Frontal cortex (tissue), 4 donors: ENCODE data around the gene PLPP2. TPM values are rescaled to one million over a fixed set of nuclear protein-coding genes. Genes with fewer than 3 reads are reported as not detected.

Experiments
- DNase-seq, 2 donors: peaks; one replicate each; pipeline ENCODE4 v3.0.0; 2012; ENCODE audit warnings: low spot score in 2 of 2
- FAIRE-seq: peaks from 2 replicates; lab custom pipeline; 2012; peaks lifted over from hg19 to GRCh38; lab: Jason Lieb, UNC
- total RNA-seq: library from RNA; depleted of rRNA; stranded (reverse); fragments of >200 nt; gene quantifications from one replicate; pipeline ENCODE4 v1.2.3, GENCODE V29; 2014
- donor health status: control.
- donor health status: control.
- donor health status: control.

PLPP2 gene
- total RNA-seq: 2.4 TPM

DNA sequence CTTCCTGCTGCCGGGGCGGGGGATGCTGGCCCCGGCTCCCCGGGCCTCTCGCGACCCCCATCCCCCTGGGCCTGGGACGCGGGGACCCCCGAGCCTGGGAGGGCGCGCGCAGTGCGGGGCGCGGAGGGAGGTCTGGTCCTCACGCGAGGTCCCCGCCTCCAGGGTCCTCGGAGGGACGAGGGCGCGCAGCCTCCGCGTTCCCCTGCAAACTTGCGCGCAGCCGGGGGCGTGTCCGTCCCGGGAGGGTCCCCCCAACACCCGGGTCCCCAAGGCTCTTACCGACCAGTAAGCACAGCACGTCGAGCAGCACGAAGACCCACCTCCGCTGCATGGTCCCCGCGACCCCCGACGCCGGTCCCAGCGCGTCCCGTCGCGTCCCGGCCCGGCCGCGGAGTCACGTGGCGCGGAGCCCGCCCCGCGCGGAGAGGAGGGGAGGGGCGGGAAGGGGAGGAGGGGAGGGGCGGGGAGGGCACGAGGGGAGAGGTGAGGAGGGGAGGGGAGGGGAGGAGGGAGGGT is at the start of gene PLPP2:
Gene PLPP2, minus strand, starts transcription at position 398 of the 516 bp plus-strand sequence. Its CDS starts 67 bp downstream, at position 331.
- DNase-seq (peak; percentile 62 to 82), FAIRE-seq (no peak)

- FAIRE-seq: no peak
Measured at GRCh38 chr19:340620-341385, 49.6 kb upstream of the PLPP2 start.

GRCh38 chr19:339262-339887 is 48.2 kb upstream of the PLPP2 start:
- no peak for FAIRE-seq

More at GRCh38 chr19:340620-341385, 49.6 kb upstream of the PLPP2 start:
- no peak for DNase-seq

GRCh38 chr19:338421-338820 is 47.2 kb upstream of the PLPP2 start:
- DNase-seq: no peak
- FAIRE-seq: no peak

More at GRCh38 chr19:339262-339887, 48.2 kb upstream of the PLPP2 start:
- no peak for DNase-seq

- FAIRE-seq (no peak), DNase-seq (no peak)
Measured at GRCh38 chr19:336067-336614, 44.9 kb upstream of the PLPP2 start.

DNA sequence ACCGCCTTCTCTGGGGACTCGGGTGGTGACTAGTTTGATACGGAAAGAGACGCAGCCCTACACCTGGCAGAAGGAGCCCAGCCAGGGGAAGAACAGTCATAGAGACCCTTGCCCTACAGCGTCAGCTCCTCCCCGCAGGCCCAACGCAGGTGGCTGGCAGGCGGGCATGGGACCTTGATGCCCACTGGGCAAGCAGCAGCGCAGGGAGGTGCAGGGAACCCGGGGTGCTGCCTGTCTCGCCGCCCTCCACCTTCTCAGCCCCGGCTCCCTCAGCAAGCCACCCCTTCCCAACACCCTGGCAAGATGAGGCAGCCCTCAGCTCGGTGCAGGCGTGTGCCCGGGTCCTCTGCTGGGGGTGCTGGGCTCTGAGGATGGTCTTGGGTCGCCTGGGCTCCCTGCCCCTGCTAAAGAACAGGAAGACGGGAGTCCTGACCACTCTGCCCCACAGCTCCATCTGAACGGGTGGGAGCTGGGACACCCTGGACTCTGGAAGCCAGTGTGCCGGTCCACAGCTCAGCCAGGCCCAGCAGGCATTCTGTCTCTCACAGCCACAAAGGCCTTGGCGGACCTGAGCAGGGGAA is 44.4 kb upstream of the PLPP2 start:
- FAIRE-seq: no peak
- no peak for DNase-seq

- no peak for DNase-seq
- no peak for FAIRE-seq
Measured at GRCh38 chr19:335072-335471, 43.9 kb upstream of the PLPP2 start.

- DNase-seq (no peak), FAIRE-seq (no peak)
Measured at GRCh38 chr19:334296-335071, 43.3 kb upstream of the PLPP2 start.

- no peak for DNase-seq
- no peak for FAIRE-seq
Measured at GRCh38 chr19:330503-330902, 39.3 kb upstream of the PLPP2 start.

DNA sequence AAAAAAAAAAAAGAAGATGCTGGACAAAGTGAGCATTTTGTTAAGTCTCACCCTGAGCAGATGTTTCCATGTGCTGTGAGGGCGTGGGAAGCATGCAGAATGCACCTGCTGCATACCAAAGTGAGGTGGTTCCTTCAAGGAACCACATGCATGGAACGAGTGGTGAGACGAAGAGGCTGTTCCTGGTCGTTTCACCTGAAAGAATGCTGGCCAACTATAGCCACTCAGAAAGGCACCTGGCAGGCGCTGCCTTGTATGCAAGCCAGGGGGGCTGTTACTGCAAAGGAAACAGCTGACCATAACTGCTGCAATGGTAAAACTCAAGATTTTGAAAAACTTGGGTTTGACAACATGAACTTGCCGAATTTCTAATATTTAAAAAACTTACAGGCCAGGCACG is 38.7 kb upstream of the PLPP2 start:
- DNase-seq (no peak), FAIRE-seq (no peak)

DNA sequence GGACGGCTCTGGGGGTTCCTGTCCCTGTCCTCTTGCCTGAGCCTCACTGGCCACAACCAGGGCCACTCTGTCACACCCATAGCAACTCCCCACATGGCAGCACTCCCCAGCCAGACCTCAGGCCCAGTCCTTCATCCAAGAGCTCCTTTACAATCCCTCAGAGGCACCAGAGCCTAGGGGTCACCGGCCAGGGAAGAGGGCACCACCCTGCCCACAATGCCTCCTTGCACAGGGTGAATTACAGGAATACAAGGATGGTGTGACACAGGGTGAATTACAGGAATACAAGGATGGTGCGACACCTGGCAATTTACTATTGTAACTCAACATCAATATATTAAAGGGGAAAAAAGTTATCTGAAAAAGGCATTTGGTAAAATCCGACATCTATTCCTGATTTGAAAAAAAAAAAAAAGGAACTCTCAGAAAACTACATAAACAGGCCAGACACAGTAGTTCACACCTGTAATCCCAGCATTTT is 36.9 kb upstream of the PLPP2 start:
- no peak for FAIRE-seq
- DNase-seq: no peak

DNA sequence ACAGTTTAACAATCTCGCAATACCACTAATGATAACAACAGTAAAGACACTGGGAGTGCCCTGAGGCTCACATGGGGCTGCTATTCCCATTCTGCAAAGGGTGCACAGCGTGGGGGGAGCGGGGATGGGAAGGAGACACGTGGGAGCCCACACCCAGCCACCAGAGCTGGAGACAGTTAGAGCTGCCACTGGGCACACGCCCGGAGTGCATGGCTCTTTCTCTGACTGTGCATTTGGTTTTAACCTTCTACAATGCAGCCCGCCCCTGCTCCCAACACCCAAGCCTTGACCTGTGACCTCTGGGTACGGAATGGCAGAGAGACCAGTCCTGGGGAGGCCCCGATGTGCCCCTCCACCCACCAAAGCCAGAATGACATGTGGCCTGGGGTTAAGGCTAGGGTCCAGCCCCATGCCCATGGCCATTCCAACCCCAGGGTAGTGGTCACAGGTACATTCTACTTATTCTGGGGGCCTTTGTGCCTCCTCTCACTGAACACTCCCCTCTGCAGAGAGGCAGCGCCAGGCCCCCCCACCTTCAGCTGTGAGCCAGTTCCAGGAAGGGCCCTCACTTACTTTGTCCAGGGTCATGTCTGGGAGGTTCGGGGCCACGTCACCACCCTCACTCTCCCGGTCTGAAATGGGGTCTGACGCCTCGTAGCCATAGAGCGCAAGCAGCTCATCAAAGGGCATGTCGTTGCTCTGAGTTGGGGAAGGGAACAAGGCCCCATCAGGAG is 36.3 kb upstream of the PLPP2 start:
- DNase-seq: no peak
- no peak for FAIRE-seq

- DNase-seq (no peak), FAIRE-seq (no peak)
Measured at GRCh38 chr19:326871-327270, 35.7 kb upstream of the PLPP2 start.

- FAIRE-seq: no peak
- DNase-seq: no peak
Measured at GRCh38 chr19:325937-326565, 34.8 kb upstream of the PLPP2 start.

DNA sequence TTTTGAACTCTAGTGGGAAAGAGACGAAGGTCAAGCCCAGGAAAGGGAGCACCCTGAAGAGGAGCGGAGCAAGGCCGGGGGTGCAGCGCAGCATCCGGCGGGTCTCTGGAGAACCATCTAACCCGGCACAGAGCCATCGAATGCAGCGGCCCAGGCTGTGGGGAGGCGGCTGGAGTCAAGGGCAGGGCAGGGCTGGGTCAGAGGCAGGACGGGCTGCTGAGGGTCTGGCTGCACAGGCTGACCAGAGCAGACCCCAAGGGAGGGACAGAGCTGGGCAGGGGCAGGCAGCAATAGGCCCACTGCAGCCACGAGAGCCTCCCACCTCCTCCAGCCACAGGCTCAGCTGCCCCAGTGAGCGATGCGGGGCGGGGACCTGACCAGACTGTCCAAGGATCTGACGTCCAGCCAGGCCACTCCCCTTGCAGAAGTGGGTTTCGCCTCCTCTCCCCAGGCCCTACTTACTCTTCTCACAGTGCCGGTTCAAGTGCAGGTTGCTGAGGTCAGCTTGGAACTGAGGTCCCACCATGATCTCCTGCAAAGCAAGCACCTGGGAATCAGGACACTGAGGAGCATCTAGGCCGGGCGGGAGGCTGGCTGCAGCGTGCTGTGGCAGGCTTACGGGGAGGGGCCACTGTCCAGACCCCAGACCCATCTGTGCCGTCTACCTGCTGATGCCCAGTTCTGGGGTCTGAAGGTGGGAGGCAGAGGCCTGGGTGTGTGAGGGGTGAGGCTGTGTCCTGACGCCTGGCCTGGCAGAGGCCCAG is 34.2 kb upstream of the PLPP2 start:
- no peak for DNase-seq
- FAIRE-seq: no peak

DNA sequence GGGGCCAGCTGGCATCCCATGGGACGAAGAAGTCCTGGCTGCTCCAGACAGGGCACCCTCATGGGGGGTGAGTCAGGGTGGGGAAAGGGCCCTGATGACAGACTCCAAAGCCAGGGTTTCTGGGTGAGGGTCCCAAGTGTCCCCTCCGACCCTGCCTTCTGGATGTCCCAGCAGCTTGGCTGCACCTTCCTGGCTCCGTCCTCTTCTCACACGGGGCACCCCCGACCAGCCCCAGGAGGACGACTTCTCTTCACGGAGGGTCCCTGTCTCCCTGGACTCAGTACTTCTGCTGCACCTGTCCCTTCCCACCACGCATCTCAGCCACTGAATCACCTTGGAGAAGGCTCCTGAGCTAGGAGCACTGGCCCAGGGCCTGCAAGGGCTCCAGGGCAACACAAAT is 33.5 kb upstream of the PLPP2 start:
- no peak for FAIRE-seq

DNA sequence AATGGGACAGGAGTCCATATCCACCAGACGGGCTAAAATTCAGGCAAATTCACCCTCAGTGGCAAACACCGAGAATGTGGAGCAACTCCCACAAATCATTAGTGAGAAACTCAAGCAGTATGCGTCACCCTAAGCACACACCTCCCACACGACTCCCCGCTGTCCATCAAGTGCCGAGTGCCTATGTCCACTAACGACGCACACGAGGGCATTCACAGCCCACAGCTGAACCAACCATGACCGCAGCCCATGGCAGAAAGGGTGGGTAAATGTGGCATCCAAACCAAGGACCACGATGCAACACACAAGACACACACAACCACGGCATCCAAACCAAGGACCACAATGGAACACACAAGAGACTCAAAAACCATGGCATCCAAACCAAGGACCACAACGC is 31.4 kb upstream of the PLPP2 start:
- DNase-seq: no peak
- no peak for FAIRE-seq

More for the DNA sequence above, 33.5 kb upstream of the PLPP2 start:
- no peak for DNase-seq

GRCh38 chr19:318509-318774 is 27.2 kb upstream of the PLPP2 start:
- no peak for DNase-seq
- FAIRE-seq: no peak
